Right cardiac atrium (tissue), 5 donors: ENCODE data around the gene NME8. TPM values are rescaled to one million over a fixed set of nuclear protein-coding genes. Genes with fewer than 3 reads are reported as not detected.
A peak's percentile ranks its signal among the peaks of the same experiment; 100 is the strongest.

Source experiments
- ATAC-seq, 2 donors: fragments of 200-7000 bp; cut with Tn5 transposase; one replicate each; pipeline versions ENCODE4 v1.8.0 to v1.9.1; 2020; ENCODE audit warnings: moderate library complexity in 2 of 2, mild to moderate bottlenecking in 1 of 2
- DNase-seq, 3 donors: peaks; one replicate each; pipeline ENCODE4 v3.0.0-alpha.2; 2020
- H3K27ac ChIP-seq: one replicate; pipeline ENCODE4 v1.5.1; 2013; ENCODE audit warnings: mild to moderate bottlenecking, low read length, control low read depth, moderate library complexity
- H3K27me3 ChIP-seq: one replicate; pipeline ENCODE4 v1.6.1; 2013; ENCODE audit not compliant: control insufficient read depth, insufficient read depth
- H3K4me1 ChIP-seq: one replicate; pipeline ENCODE4 v1.6.1; 2013; ENCODE audit warnings: low read length; ENCODE audit not compliant: control insufficient read depth, insufficient read depth
- H3K4me3 ChIP-seq: one replicate; pipeline ENCODE4 v1.5.1; 2013; ENCODE audit warnings: low read length, control low read depth
- H3K9me3 ChIP-seq: one replicate; pipeline ENCODE4 v1.6.1; 2013; ENCODE audit warnings: low read length; ENCODE audit not compliant: control insufficient read depth
- WGBS: extraction: QIAGEN DNeasy Blood & Tissue Kit; methylation state at CpG from one replicate; pipeline ENCODE4 v1.1.7; 2013; 5-methylcytosine and 5-hydroxymethylcytosine counted together
- intact Hi-C, 4 donors: fragments of 100-400 bp; cut with DNase I; formaldehyde crosslinking; loops; one replicate each; pipeline versions ENCODE4 v1.11.0 to v1.14.0; 2022 to 2023
- polyA plus RNA-seq: library from polyadenylated mRNA; stranded (reverse); fragments of 200-250 nt; gene quantifications from one replicate; pipeline ENCODE4 v1.2.3, GENCODE V29; 2013
- total RNA-seq, 4 donors: library from RNA; stranded (reverse); fragmentation: NEBNext Ultra II Directional; extraction: Animal tissue kit (Norgen Biotek cat#: 25700); gene quantifications; one replicate each; pipeline ENCODE4 v1.2.1, GENCODE V29; 2021
- donor health status: healthy with polysubstance abuse.
- donor health status: DM: no; HTN: yes; CAD: no.
- donor health status: DM: no; HTN: no; CAD: no.
- donor health status: DM: no; HTN: yes; CAD: no; lungs with severe emphysema.
- donor health status: DM: yes; HTN: yes; CAD: no.

Gene NME8
- total and polyA plus RNA-seq, 5 donors: not detected

DNA sequence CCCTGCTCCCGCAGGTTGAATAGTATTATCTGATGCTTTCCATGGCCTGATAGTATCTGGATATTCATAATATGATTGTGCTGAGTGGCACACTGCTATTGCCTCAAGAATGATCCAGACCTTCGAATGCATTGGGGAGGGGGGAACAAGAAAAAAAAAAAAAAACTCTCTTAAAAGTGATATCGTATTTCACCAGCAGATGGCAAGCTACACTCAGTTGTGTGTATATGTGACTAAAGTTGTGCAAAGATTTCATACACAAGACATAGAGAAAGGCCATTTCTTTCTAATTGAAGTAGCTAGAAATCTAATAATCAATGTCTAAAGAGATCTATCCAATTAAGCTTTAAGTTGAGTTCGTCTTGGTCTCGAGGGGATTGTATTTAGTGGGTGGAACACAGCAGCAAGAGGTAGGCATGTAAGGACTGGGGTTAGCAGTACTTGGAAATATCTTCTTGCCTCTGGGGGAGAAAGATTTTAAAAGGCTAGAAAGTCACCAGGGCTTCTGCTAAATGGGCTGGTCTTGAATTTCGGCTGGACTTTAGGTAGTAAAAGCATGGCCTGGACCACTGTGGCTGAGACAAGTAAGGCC lies 52.9 kb downstream of the NME8 start:
- H3K27ac ChIP-seq: no peak overlapping the region
- no peaks in the 10 kb centered on the region for H3K27me3 ChIP-seq
- no peak for DNase-seq
- WGBS: 18% methylated on average over 6 of the region's 6 CpGs
- ATAC-seq: peak; percentile 47 to 55
- no peaks in the 10 kb centered on the region for H3K4me1 ChIP-seq
- no peak overlapping the region for H3K4me3 ChIP-seq
- intact Hi-C loops: loop anchor here in 3 of 4 donors (5.0 to 10.0 kb wide), 3 partner anchors 203 to 323 kb away; no protein-coding TSS in a partner anchor
- H3K9me3 ChIP-seq: no peaks in the 10 kb centered on the region

DNA sequence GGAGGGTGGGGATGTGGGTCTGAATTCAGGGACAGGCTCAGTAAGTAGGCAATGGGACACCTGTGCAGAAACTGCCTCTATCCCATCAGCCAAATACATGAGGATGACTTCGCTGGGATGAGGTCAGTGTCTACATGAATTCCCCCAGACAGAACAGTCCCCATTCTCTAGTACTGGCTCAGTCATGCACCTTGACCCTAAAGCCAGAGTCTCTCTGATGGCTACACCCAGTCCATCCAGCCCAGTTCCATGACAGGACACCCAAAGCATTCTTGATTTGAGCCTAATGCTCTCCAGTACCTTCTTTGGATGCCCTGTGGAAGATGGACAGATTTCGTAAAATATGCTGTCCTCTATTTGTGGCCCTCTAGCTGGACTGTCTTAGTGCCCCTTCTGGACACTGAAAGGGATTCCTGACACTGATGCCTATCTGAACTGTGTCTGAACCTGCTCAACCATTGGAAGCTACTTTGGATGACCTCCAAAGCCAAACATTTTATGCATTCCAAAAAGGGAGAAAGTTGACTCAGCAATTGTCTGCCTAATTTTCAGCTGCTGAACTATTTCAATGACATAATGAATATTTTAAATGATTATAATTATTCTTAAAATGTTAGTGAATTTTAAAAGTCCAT lies 53.6 kb downstream of the NME8 start:
- ATAC-seq: peak; percentile 45 to 62
- H3K9me3 ChIP-seq: no peaks in the 10 kb centered on the region
- 92% methylated on average over 2 of the region's 2 CpGs for WGBS
- H3K4me3 ChIP-seq: no peak overlapping the region
- no peaks in the 10 kb centered on the region for H3K27me3 ChIP-seq
- H3K27ac ChIP-seq: no peak overlapping the region
- intact Hi-C loops: loop anchor here in 3 of 4 donors (5.0 to 10.0 kb wide), 3 partner anchors 203 to 323 kb away; no protein-coding TSS in a partner anchor
- no peaks in the 10 kb centered on the region for H3K4me1 ChIP-seq
- DNase-seq: no peak

DNA sequence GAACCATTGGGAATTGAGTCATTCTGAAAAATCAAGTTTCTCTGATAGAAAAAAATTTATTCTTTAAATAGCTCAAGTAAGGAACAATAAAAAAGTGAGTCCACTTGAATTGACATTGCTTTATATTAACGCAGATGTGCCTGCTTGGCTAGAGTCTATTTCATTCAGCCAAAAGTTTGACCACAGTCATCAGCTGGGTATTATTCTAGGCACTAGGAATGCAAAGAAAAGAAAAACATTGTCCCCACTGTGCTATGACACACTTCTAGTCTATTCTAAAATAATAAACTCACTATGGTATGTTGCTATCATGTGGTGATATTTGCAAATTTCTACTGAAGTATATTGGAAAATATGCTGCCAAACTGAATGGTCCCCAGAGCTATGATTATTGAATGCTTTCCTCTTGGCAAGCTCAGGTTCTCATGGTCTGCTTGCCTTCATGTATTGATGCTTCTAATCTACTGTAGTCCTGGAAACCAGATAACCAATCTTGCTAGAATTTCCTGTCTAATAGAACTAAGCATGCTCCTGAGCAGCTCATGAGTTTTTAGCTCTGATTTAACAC lies 59.9 kb downstream of the NME8 start:
- WGBS: 48% methylated on average over 1 of the region's 1 CpG
- no peaks in the 10 kb centered on the region for H3K9me3 ChIP-seq
- ATAC-seq (peak; percentile 86 to 87), DNase-seq (no peak)
- H3K4me3 ChIP-seq: no peak overlapping the region
- no peaks in the 10 kb centered on the region for H3K4me1 ChIP-seq
- H3K27ac ChIP-seq: no peak overlapping the region
- no peaks in the 10 kb centered on the region for H3K27me3 ChIP-seq
- intact Hi-C loops: loop anchor here in 3 of 4 donors (5.0 to 10.0 kb wide), 3 partner anchors 196 to 316 kb away; no protein-coding TSS in a partner anchor

DNA sequence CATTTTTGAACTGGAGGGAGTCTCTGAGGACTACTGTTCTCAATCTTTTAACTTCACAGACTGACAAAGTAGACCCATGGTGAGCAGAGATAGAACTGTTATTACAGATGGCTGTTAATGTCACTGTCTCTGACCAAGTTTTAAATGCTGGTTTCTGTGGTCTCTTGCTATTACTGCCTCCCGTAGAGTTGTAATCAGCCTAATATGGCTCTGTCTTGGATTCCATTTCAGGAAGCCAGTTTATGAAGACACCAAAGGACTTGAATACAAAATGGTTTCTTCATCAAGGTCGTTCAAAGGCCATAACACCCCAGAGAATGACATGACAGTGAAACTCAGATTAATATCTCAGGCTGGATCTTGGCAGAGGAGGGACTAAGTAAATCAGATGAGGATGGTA lies 64.4 kb downstream of the NME8 start:
- no peaks in the 10 kb centered on the region for H3K9me3 ChIP-seq
- intact Hi-C loops: no loop called here
- DNase-seq: no peak
- no peaks in the 10 kb centered on the region for H3K4me1 ChIP-seq
- no peak overlapping the region for H3K27ac ChIP-seq
- 50% methylated on average over 2 of the region's 2 CpGs for WGBS
- no peak overlapping the region for H3K4me3 ChIP-seq
- ATAC-seq: no peak
- no peaks in the 10 kb centered on the region for H3K27me3 ChIP-seq

DNA sequence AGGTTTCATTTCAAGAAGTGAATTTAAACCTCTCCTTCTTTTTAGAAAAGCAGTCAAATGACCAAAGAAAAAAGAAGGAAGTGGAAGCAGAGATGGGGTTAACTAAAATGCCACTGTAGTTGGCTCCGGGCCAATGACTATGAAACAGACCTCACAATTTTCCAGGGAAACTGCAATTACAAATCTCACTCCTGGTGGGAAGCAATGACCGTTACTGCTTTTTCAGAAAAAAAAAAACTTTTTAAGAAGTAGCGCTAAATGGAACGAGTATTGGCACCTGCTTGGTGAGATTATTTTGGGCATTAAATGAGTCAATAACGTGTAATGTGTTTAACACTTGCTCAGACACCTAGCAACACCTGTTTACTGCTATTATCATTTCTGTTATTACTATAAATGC lies 67.0 kb downstream of the NME8 start:
- DNase-seq (peak in 2 of 3 donors; percentile 38), ATAC-seq (no peak)
- no peaks in the 10 kb centered on the region for H3K4me1 ChIP-seq
- intact Hi-C loops: no loop called here
- H3K9me3 ChIP-seq: no peaks in the 10 kb centered on the region
- H3K4me3 ChIP-seq: no peak overlapping the region
- no peak overlapping the region for H3K27ac ChIP-seq
- WGBS: 14% methylated on average over 5 of the region's 5 CpGs
- no peaks in the 10 kb centered on the region for H3K27me3 ChIP-seq

DNA sequence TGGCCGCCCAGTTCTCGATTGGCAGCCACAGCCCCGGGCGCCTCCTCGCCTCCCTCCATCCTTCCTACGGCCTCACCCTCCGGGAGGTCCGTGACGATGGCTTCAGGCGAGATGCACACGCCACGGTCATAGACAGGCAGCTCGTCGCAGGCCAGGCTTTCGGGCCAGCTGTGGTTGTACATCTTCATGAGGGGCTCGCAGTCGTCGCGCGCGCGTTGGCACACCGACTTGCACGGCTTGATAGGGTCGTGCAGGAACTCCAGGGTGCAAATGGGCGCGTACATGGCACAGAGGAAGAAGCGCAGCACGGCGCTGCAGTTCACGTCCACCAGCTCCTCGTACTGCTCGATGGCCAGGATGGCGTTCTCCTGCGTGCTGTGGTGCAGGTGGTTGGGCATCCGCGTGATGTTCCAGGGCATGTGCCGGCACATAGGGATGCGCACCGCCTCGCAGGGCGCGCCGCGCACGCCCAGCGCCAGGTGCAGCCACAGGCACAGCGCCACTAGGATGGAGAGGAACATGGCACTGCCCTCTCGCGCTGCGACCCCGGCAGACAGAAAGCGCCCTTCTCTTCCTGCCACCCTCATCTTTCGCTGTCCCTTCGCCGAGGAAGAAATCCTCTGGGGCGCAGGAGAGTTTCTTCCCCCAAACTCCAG lies 67.7 kb downstream of the NME8 start:
- DNase-seq: peak; percentile 34 to 70 (median 64)
- no peaks in the 10 kb centered on the region for H3K27me3 ChIP-seq
- intact Hi-C loops: no loop called here

DNA sequence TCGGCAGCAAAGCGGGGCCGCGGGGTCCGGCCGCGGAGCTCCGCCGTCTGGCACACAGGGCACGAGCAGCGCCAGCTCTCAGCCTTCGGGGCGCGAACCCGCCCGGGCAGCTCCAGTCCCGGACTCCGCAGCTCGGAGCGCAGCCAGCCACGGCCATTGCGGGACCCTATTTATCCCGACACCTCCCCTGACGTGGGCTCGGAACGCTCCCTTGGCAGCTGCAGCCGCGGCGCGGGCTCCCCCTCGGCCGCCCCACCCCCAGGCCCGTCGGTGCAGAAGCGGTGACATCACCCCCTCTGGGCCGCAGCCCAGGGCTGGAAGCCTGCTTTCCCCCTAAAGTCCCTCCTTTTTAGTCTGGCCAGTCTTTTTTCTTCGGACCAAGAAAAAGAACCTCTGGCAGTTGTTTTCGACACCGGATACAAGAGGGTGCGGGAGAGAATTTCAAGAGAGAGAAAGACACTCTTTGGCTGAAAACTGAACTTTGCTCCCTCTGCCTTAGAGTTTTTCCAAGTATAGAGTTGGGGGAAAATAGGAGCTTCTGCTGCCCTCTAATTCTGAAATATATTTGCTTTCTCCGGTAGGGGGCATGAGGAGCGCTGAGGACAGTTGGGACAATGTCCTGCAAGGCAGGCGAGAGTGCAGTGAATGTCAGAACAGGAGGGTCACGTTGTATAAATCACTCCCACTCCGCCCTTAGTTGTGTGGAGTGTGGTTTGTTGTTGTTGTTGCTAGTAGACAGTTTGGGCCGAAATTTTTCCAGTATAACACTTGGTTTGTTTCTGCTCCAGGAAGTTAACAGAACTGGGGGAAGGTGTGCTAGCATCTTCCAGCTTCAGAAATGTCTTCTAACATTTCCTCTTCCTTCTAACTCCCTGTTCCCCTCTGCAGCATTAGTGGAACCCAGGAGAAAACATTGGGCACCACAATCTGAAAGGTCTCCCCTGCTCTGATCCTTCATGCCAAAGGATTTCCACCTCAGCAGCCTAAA lies 68.6 kb downstream of the NME8 start, which contains the start of gene SFRP4:
Gene SFRP4, minus strand, starts transcription at position 145 of the 988 bp plus-strand sequence. CDS start 280 bp downstream, outside the sequence.
- H3K27me3 ChIP-seq: no peaks in the 10 kb centered on the region
- intact Hi-C loops: no loop called here
- H3K27ac ChIP-seq: no peak within 1 kb of the TSS
- H3K4me3 ChIP-seq: peak within 1 kb of the TSS; percentile 4
- DNase-seq (peak; percentile 78 to 91 (median 90)), ATAC-seq (peak; percentile 78 to 80)
- WGBS: under 1% methylated on average over 46 of the region's 46 CpGs
- no peaks in the 10 kb centered on the region for H3K4me1 ChIP-seq
- H3K9me3 ChIP-seq: no peaks in the 10 kb centered on the region

More for the DNA sequence above, 67.7 kb downstream of the NME8 start:
- H3K4me1 ChIP-seq: no peaks in the 10 kb centered on the region
- H3K9me3 ChIP-seq: no peaks in the 10 kb centered on the region
- H3K27ac ChIP-seq: no peak overlapping the region
- peak overlapping the region; percentile 4 for H3K4me3 ChIP-seq
- ATAC-seq: peak; percentile 18 to 24
- WGBS: 4% methylated on average over 57 of the region's 57 CpGs

DNA sequence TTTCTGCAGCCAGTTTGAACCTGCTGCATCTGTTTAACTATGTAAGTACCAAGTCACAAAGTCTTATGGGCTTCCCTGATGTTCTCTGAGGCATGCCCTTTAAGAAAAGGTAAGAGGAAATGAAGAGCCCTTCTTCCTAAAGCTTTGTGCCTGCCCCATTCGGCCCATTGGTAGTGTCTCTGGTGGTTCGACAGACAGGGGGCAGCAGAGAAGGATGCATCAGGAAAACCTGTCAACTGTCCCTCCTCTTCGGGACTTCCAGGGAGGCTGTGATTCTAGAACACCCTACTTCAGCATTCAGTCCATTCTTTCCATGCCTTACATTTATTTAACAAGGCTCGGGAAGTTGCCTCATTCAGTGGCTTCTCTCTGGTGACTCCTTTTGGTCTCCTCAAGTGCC lies 70.1 kb downstream of the NME8 start:
- no peaks in the 10 kb centered on the region for H3K4me1 ChIP-seq
- DNase-seq: no peak
- no peak overlapping the region for H3K4me3 ChIP-seq
- no peak for ATAC-seq
- no peak overlapping the region for H3K27ac ChIP-seq
- intact Hi-C loops: no loop called here
- 64% methylated on average over 4 of the region's 4 CpGs for WGBS
- H3K27me3 ChIP-seq: no peaks in the 10 kb centered on the region
- no peaks in the 10 kb centered on the region for H3K9me3 ChIP-seq

DNA sequence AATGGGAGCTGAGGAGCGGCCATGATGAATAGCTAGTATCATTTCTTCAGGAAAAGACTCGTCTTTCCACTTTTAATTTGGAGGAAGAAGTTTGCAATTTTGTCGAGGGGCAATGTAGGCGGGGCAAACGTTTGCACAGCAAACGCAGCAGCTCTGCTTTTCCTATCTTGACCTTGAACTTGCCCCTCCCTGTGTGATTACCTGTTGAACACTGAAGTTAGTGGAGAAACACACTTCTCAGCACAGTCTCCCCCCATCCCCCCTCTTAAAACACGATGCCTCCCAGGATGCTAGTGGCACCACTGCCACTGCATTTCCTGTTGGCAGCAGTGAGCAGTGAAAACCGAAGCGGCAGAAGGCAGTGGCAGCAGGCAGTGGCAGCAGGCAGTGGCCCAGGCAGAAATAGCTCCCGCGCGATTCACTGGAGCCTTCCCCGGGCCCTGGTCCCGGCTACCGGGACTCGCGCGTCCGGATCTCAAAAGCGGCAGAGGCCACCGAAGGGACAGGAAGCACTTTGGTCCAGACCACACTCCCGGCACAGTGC lies 72.0 kb downstream of the NME8 start, which contains the start of gene EPDR1:
Gene EPDR1, plus strand, starts transcription at position 336 of the 544 bp plus-strand sequence. CDS start 300 bp downstream, outside the sequence.
- peak; percentile 70 to 71 for ATAC-seq
- no peaks in the 10 kb centered on the region for H3K4me1 ChIP-seq
- peak within 1 kb of the TSS; percentile 46 for H3K4me3 ChIP-seq
- no peaks in the 10 kb centered on the region for H3K27me3 ChIP-seq
- H3K27ac ChIP-seq: peak within 1 kb of the TSS; percentile 26
- intact Hi-C loops: no loop called here
- DNase-seq: peak; percentile 54 to 84 (median 84)
- WGBS: 14% methylated on average over 22 of the region's 22 CpGs
- H3K9me3 ChIP-seq: no peaks in the 10 kb centered on the region
